K562 (cell line): Measurements from ENCODE around the gene MET. TPM values are rescaled to one million over a fixed set of nuclear protein-coding genes. Genes with fewer than 3 reads are reported as not detected.

Source experiments
- BHLHE40 ChIP-seq: IDR thresholded peaks from 2 replicates; pipeline ENCODE4 v1.6.1; 2011; ENCODE audit warnings: low read length, improper control_type of control experiment
- CREB1 ChIP-seq, 2 experiments: sonication (generic) in 1 of 2; formaldehyde crosslinking in 1 of 2; IDR thresholded peaks; 2 replicates each; pipeline versions ENCODE4 v1.6.1 to v1.8.0; 2012 to 2022; ENCODE audit warnings: inconsistent platforms in 1 of 2, mild to moderate bottlenecking in 1 of 2, missing genetic modification reagents in 1 of 2, moderate library complexity in 1 of 2
- CXXC5 ChIP-seq: fragments of 250-450 bp; sonication (Bioruptor Pico); IDR thresholded peaks from 2 replicates; pipeline ENCODE4 v1.8.0; 2022; ENCODE audit warnings: inconsistent platforms, mild to moderate bottlenecking, moderate library complexity
- DPF2 ChIP-seq: fragments of 450-650 bp; IDR thresholded peaks from 2 replicates; pipeline ENCODE4 v1.6.1; 2016
- FOS ChIP-seq: IDR thresholded peaks from 3 replicates; pipeline ENCODE4 v1.6.1; 2011; ENCODE audit not compliant: insufficient read length; ENCODE audit errors: extremely low read depth
- FOSL1 ChIP-seq: fragments of 200-800 bp; sonication (Bioruptor generic); conservative IDR thresholded peaks from 2 replicates; pipeline ENCODE4 v1.6.1; 2016; ENCODE audit warnings: missing genetic modification characterization, missing compliant biosample characterization
- HCFC1 ChIP-seq: IDR thresholded peaks from 2 replicates; pipeline ENCODE4 v1.6.1; 2012; ENCODE audit warnings: low read depth, low read length, improper control_type of control experiment
- KLF1 ChIP-seq: fragments of 450-650 bp; IDR thresholded peaks from 2 replicates; pipeline ENCODE4 v1.6.1; 2016; ENCODE audit warnings: missing genetic modification characterization, missing compliant biosample characterization
- NR2C1 ChIP-seq, 2 experiments: fragments of 450-650 bp; IDR thresholded peaks; 2 replicates each; pipeline ENCODE4 v1.6.1; 2017; ENCODE audit warnings: mild to moderate bottlenecking in 2 of 2, antibody characterized with exemption in 1 of 2, inconsistent platforms in 1 of 2, missing compliant biosample characterization in 1 of 2, missing genetic modification characterization in 1 of 2
- NR4A1 ChIP-seq, 2 experiments: fragments of 250-450 bp in 1 of 2; fragments of 450-650 bp in 1 of 2; sonication (Bioruptor Pico) in 1 of 2; IDR thresholded peaks; 2 replicates each; pipeline versions ENCODE4 v1.4.0 to v1.6.1; 2016 to 2020; ENCODE audit warnings: mild to moderate bottlenecking in 2 of 2, missing compliant biosample characterization in 1 of 2, missing genetic modification characterization in 1 of 2, moderate library complexity in 1 of 2
- SLC30A9 ChIP-seq: fragments of 250-450 bp; sonication (Bioruptor Pico); IDR thresholded peaks from 2 replicates; pipeline ENCODE4 v1.8.0; 2022; ENCODE audit warnings: mild to moderate bottlenecking, moderate library complexity
- YBX1 ChIP-seq: fragments of 450-650 bp; IDR thresholded peaks from 2 replicates; pipeline ENCODE4 v1.7.1; 2016; ENCODE audit warnings: mild to moderate bottlenecking
- ZKSCAN8 ChIP-seq: fragments of 200-800 bp; sonication (Bioruptor generic); IDR thresholded peaks from 2 replicates; pipeline ENCODE4 v1.6.1; 2016; ENCODE audit warnings: missing genetic modification characterization, missing compliant biosample characterization
- ZNF444 ChIP-seq: fragments of 250-450 bp; sonication (Bioruptor Pico); IDR thresholded peaks from 2 replicates; pipeline ENCODE4 v1.4.0; 2020; ENCODE audit warnings: mild to moderate bottlenecking, moderate library complexity
- ZNF76 ChIP-seq: fragments of 250-450 bp; sonication (Bioruptor Pico); IDR thresholded peaks from 2 replicates; pipeline ENCODE4 v1.4.0; 2020; ENCODE audit warnings: mild to moderate bottlenecking, moderate library complexity, borderline replicate concordance
- polyA plus RNA-seq, 8 experiments: library from polyadenylated mRNA; depleted of rRNA in 4 of 8; stranded (reverse) in 5 of 8; unstranded in 3 of 8; fragments of >200 nt; fragmentation: Nextera tagmentation in 2 of 8; fragmentation: Illumina TruSeq in 1 of 8; extraction: Ambion mirVana in 2 of 8; extraction: Trizol in 1 of 8; gene quantifications; 2 replicates each; pipeline versions ENCODE4 v1.2.1 to v1.2.3, GENCODE V29; 2011 to 2014; ENCODE audit warnings: inconsistent platforms in 1 of 8, missing spikeins in 1 of 8
- total RNA-seq, 7 experiments: library from RNA; depleted of rRNA in 6 of 7; stranded (reverse); fragments of >200 nt in 6 of 7; fragmentation: Illumina TruSeq in 2 of 7; extraction: Trizol in 2 of 7; gene quantifications; 2 replicates each; pipeline versions ENCODE4 v1.2.1 to v1.2.3, GENCODE V29; 2011 to 2021; ENCODE audit warnings: low replicate concordance in 1 of 7
- TF ChIP-seq, protein P1 (sequence below), 2 experiments: fragments of 450-650 bp; IDR thresholded peaks; 2 replicates each; pipeline ENCODE4 v1.6.1; 2016; ENCODE audit warnings: mild to moderate bottlenecking in 2 of 2, borderline replicate concordance in 1 of 2, low read depth in 1 of 2, moderate library complexity in 1 of 2
- TF ChIP-seq, protein P2 (sequence below): sonication (generic); formaldehyde crosslinking; IDR thresholded peaks from 2 replicates; pipeline ENCODE4 v1.9.0; 2022; ENCODE audit warnings: mild to moderate bottlenecking, missing genetic modification reagents

The MET gene
- total and polyA plus RNA-seq, 9 of the 15 experiments (the other 6 are each of a cell fraction or from before 2014, with no cell fraction given): 0.84 to 2.4 (median 1.1) TPM

DNA sequence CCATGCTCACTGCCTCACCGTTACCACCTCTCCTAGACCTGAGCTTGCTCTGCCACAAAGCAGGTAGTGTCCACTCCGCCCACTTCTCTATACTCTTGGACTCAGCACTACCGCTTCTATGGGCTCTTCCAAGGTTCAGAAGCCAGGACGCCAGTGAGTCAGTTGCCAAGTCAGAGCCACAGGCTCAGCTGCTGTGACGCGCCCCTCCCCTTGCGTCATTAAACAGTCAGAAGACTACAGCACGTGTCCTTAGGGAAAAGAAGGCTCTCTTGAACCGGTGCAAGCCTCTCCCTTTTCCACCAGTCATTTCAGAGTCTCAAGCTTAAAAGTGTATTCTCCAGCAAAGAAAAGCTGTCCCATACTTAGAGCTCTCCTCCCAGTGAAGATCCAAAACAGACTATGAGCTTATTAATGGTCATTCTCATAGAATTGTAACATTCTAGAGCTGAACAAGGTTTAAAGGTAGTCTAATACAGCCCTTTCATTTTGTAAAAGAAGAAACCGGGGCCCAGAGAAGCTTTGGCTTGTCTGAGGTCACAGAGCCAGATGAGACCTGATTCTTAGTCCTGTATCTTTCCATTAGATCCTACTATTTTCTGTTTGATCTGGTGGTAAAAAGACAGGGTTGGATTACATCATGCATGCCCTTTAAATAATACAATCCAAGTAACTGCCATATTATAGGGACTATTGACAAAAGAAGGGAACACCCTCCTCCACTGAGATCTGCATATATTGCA lies 40.9 kb upstream of the MET start (continued):
- TF ChIP-seq NR2C1 (IDR thresholded peaks at IDR 0.05) (no peak), NR2C1 (tag; IDR thresholded peaks at IDR 0.05) (0 out of 2 replicates have a peak, but pooled peaks have one; percentile 19), DPF2 (peak; percentile 25; the same call in 1 of the 2 replicates), SLC30A9 (CRISPR knock-in tag) (no peak), ZNF76 (CRISPR knock-in tag) (0 out of 2 replicates have a peak, but pooled peaks have one; percentile 28), ZNF444 (CRISPR knock-in tag) (no peak), YBX1 (no peak), NR4A1 (CRISPR knock-in tag; IDR thresholded peaks at IDR 0.05) (no peak), NR4A1 (tag; IDR thresholded peaks at IDR 0.05) (peak; percentile 46; the same call in 1 of the 2 replicates), HCFC1 (no peak), KLF1 (peak; percentile 50), FOS (no peak), CXXC5 (peak; percentile 57), BHLHE40 (peak; percentile 93), FOSL1 (tag) (peak; percentile 91), ZKSCAN8 (no peak), CREB1 (IDR thresholded peaks at IDR 0.05) (peak; percentile 61; the same call in 1 of the 2 replicates), CREB1 (CRISPR knock-in tag; IDR thresholded peaks at IDR 0.05) (peak; percentile 88)
- TF ChIP-seq, protein P1, sequence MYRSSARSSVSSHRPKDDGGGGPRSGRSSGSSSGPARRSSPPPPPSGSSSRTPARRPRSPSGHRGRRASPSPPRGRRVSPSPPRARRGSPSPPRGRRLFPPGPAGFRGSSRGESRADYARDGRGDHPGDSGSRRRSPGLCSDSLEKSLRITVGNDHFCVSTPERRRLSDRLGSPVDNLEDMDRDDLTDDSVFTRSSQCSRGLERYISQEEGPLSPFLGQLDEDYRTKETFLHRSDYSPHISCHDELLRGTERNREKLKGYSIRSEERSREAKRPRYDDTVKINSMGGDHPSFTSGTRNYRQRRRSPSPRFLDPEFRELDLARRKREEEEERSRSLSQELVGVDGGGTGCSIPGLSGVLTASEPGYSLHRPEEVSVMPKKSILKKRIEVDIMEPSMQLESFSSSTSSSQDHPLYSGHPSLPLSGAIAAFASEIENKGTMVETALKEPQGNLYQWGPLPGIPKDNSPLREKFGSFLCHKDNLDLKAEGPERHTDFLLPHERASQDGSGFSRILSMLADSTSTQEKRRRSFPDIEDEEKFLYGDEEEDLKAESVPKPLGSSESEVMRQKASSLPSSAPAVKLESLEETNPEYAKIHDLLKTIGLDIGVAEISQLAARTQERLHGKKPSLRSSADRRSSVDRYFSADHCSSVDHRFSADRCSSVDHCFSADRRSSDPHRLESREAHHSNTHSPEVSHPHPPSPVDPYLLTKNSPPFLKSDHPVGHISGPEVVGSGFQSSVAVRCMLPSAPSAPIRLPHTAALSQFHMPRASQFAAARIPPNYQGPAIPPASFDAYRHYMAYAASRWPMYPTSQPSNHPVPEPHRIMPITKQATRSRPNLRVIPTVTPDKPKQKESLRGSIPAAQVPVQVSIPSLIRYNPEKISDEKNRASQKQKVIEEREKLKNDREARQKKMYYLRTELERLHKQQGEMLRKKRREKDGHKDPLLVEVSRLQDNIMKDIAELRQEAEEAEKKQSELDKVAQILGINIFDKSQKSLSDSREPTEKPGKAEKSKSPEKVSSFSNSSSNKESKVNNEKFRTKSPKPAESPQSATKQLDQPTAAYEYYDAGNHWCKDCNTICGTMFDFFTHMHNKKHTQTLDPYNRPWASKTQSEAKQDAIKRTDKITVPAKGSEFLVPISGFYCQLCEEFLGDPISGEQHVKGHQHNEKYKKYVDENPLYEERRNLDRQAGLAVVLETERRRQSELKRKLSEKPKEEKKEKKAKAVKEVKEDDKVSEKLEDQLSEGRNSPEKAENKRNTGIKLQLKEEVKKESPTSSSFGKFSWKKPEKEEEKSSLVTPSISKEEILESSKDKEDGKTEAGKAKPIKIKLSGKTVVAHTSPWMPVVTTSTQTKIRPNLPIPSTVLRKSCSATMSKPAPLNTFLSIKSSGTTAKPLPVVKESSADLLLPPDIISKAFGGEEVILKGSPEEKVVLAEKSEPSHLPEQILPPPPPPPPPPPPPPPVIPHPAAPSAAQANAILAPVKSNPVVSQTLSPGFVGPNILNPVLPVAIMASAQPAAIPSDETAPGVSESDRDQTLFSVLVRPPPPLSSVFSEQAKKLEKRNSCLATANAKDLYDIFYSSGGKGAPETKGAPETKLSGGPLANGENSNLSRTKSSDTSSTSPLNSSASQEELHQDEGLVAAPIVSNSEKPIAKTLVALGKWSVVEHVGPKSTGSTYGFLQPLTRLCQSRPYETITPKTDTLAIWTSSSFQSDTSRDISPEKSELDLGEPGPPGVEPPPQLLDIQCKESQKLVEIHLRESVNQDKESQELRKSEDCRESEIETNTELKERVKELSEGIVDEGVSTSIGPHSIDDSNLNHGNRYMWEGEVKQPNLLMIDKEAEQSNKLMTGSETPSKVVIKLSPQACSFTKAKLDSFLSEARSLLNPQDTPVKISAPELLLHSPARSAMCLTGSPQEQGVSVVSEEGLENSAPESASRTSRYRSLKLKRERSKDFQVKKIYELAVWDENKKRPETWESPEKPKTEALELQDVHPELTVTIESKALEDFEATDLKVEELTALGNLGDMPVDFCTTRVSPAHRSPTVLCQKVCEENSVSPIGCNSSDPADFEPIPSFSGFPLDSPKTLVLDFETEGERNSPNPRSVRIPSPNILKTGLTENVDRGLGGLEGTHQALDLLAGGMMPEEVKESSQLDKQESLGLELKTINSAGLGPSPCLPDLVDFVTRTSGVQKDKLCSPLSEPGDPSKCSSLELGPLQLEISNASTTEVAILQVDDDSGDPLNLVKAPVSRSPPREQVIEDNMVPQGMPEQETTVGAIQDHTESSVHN (IDR thresholded peaks at IDR 0.05; ENCODE audit: borderline replicate concordance in 1 of 2, low read depth in 1 of 2): peak in 1 of 2 experiments; percentile 94; a peak in 2 of 4 replicates
- TF ChIP-seq, protein P2, sequence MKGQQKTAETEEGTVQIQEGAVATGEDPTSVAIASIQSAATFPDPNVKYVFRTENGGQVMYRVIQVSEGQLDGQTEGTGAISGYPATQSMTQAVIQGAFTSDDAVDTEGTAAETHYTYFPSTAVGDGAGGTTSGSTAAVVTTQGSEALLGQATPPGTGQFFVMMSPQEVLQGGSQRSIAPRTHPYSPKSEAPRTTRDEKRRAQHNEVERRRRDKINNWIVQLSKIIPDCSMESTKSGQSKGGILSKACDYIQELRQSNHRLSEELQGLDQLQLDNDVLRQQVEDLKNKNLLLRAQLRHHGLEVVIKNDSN: peak; percentile 83
